Hematopoietic multipotent progenitor cell treated with erythropoietin and hydrocortisone succinate and interleukin-3 and kit ligand, for 17 days (in vitro differentiated cells): ENCODE results near the gene HOXD3.

Experiments
- DNase-seq: peaks from one replicate; pipeline ENCODE4 v3.0.0-alpha.2; 2015; ENCODE audit warnings: low spot score

Gene HOXD3

GRCh38 chr2:176162911-176163671 is 6.0 kb downstream of the HOXD3 start:
- DNase-seq: no peak

DNA sequence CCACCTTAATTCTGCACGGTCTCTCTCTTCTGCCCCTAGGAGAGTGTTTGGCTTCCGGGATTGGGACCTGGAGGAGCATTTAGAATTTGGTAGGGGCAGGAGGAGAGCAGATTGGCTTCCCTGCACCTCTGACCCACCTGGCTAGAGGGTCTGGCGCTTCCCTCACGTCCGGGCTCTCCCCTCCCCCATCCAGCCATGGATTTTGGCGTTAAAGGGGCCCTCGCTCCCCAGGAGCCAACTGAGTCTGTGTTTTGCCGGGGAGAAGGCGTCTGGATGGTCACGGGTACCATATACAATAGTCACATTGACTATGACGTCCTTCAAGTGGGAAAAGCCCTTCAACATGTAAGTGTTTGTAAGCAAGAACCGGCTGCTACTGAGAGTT is 6.6 kb downstream of the HOXD3 start:
- no peak for DNase-seq

- DNase-seq: no peak
Observed at GRCh38 chr2:176164201-176164600, 7.1 kb downstream of the HOXD3 start.

DNA sequence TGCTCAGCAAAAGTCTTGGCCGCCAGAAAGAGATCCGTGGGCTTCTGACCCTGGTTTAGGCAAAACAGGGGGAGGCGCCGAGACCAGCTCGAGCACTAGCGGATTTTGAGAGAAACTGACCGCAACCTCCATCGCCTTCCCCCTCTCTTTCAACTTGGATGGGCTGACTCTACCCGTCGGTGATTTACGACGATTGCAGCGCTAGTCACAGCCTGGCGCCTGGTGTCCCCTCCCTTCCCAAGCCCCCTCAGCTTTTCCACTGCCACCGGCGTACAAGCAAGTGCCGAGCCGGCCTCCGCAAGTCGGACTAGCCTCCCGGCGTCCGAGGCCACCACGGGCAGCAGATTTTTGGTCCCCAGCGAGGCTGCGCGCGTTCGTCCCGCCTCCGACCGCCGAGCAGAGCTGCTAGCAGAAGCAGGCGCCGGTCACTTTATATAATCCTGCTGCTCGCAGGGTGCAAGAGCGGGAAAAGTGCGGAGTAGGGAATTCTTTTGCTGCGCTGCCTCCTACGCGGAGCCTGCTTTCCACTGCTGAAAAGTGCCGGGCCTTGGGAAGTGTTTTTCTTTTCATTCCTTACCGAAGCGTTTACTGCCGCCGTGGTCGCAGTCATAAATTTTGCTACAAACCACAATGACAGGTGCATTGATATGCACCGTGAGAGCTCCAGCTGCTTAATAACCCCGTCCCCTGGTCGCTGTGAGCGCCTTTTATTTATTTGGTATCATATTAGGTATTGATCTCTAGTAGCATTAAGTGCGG is 7.7 kb downstream of the HOXD3 start:
- DNase-seq: no peak

DNA sequence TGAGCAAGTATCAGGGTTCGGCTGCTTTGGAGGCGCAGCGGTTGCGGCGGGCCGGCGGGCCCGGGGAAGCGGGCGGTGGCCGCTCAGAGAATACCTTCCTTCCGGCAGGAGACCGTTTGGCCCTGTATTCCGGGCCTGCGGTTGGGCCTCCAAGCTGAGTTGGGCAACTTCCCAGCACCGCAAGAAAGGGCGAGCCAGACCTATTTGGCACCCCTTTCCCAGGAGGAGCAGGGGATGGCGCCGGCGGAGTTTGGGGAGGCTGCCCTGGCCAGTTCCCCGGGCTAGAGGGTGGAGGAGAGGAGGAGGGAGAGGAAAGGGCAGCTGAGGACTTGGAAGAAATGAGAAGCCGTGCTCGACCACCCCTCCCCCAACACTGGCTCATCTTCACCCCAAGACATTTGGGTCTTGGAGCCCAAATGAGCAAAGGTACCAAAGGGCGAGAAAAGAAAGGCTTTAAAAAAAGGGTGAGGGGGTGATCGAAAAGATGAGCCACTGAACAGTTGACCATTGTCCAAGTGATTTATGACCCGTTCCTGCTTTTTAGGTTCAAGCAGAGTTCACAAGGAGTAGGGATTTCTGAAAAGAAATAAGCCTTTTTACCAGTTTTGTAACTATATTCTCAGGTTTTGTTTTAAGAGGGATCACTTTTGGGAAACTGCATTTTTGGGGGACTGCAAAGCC is 8.4 kb downstream of the HOXD3 start:
- DNase-seq: no peak

- no peak for DNase-seq
Observed at GRCh38 chr2:176166272-176166671, 9.2 kb downstream of the HOXD3 start.

DNA sequence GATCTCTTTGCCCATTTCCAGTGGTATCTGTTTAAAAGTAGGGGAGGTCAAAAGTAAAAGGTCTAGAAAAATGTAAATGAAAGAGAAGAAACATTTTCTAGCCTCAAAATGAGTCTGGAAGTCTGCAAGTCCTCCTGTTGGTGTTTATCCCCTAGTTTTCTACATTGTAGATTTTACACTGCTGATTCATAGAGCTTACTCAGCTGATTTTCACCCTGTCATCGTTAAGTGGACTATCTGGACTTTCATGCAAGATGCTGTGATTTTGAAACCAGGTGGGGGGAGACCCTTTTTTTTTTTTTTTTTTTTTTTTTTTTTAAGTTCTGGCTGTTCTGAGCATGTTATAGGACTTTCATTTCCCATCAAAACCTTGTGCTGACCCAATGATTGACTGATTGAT is 10.3 kb downstream of the HOXD3 start:
- DNase-seq: no peak

DNA sequence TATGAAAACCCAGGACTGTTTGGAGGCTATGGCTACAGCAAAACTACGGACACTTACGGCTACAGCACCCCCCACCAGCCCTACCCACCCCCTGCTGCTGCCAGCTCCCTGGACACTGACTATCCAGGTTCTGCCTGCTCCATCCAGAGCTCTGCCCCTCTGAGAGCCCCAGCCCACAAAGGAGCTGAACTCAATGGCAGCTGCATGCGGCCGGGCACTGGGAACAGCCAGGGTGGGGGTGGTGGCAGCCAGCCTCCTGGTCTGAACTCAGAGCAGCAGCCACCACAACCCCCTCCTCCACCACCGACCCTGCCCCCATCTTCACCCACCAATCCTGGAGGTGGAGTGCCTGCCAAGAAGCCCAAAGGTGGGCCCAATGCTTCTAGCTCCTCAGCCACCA is 12.1 kb downstream of the HOXD3 start:
- no peak for DNase-seq

GRCh38 chr2:176169711-176170110 is 12.6 kb downstream of the HOXD3 start:
- no peak for DNase-seq

DNA sequence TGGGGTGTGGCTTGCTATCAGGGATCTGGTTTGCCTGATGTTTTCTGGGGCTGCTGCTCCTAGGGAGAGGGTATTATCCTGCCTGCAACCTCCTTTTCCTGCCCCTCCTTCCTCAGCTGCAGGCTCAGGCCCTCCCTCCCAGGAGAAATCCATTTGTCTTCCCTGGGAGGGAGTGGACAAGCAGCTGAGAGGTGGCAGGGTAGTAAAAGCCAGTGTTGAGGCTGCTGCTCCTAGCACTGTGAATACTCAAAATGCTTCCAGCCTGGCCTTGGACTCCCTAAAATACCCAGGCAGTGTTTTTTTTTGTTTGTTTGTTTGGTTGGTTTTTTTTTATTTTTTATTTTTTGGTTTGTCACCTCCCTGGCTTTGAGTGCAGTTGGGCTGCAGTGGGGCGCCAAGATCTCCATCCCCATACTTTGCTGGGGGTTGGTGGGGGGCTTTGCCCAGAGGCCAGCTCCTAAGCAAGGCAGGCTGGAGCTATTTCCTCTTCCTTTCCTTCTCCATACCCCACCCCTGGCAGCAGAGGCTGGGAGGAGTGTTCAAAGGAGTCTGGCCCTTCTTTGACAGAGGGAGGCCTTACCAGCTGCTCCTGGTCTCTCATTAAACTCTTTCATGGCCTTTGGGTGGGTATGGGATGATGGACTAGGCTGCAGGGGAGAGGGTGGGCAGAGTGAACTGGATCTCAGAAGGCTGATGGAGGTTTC is 13.6 kb downstream of the HOXD3 start:
- DNase-seq: no peak

- no peak for DNase-seq
Observed at GRCh38 chr2:176171351-176172006, 14.4 kb downstream of the HOXD3 start.

DNA sequence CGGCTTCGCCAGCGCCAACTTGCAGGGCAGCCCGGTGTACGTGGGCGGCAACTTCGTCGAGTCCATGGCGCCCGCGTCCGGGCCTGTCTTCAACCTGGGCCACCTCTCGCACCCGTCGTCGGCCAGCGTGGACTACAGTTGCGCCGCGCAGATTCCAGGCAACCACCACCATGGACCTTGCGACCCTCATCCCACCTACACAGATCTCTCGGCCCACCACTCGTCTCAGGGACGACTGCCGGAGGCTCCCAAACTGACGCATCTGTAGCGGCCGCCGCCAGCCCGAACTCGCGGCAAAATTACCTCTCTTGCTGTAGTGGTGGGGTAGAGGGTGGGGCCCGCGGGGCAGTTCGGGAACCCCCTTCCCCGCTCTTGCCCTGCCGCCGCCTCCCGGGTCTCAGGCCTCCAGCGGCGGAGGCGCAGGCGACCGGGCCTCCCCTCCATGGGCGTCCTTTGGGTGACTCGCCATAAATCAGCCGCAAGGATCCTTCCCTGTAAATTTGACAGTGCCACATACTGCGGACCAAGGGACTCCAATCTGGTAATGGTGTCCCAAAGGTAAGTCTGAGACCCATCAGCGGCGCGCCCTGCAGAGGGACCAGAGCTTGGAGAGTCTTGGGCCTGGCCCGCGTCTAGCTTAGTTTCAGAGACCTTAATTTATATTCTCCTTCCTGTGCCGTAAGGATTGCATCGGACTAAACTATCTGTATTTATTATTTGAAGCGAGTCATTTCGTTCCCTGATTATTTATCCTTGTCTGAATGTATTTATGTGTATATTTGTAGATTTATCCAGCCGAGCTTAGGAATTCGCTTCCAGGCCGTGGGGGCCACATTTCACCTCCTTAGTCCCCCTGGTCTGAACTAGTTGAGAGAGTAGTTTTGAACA is 15.1 kb downstream of the HOXD3 start:
- DNase-seq: no peak

DNA sequence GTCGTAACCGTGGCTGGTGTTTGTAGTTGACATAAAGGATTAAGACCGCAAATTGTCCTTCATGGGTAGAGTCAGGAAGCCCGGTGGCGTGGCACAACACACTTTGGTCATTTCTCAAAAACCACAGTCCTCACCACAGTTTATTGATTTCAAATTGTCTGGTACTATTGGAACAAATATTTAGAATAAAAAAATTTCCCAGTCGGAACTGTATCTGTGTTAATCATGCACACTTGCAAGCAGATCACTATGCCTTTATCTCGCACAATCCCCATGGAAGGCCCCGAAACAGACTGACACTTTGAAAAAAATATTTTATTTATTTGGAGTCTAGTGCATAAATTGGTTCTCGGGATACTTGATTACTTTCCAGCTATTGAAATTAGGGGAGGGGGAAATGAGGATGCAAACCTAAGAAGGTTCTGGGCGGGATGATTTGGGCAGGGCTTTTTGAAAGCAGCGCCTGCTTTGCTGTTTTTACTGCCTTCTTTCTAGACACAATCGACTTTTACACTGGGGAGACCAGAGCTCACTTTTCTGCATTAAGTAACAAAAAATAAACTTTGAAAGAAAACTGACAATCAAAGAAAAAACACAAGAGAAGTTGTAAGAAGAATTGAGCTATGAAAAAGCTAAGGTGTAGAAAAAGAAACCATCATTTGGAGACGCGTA is 15.9 kb downstream of the HOXD3 start:
- no peak for DNase-seq

- DNase-seq: no peak
Observed at GRCh38 chr2:176173567-176174381, 16.7 kb downstream of the HOXD3 start.

DNA sequence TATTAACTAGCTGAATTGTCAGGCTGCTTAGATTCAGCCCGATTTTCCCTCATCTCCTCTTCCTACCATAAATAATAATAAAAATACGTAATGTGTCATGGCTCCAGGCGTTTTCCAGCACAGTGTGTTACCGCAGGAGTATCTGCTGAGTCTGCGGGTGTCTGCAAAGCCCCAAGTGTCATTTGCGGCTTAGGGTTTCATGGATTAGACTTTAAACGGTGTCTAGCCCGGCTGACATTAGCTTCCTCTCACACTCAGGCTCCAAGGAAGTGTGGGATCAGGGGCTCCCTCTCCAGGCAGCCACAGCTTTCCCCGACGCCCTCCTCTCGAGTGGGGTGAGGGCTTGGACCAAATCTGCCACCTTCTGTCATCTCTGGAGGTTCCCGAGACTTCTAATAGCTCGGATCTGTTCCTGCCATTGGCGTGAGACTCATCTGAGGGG is 17.3 kb downstream of the HOXD3 start:
- no peak for DNase-seq

DNA sequence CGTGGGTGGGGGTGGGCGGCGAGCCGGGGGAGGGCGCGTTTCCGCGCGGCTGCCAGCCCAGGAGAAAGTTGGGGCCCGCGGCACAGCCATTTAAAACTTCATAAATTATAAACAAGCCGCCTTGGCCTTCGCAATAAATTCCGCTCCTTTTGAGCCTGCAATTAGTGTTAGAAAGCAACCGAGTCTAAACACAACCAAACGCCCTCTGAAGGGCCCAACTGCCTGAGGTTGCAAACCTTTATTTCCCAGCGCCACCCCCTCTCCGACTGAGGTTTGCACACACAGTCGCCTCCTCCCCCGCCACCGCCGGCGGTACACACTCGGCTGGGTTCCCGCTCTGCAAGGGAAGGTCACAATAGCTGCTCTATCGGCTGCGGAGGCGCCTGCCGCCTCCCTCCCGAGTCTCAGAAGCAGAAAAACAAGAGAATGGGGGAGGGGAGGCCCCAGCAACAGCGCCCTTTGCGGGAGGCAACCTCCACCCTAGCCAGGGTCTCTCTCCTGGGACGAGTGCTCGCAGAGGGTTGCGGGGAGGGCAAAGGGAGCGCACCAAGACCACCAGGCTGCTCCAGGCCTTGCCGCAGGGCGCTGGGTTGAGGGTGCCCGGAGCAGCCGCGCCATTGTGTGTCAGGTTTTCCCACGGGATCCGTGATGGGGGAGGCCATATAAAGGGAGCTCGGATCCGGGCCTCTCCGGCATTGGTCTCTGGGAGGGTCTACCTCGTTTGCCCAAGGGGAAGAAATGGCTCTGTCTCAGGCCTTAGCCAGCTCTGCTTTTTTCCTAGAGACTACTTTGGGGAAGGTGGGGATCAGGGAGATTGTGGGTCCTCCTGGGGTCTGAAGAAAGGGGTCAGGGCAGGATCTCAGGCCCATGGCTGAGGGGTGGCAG is 18.0 kb downstream of the HOXD3 start:
- no peak for DNase-seq

GRCh38 chr2:176175709-176176607 is 18.9 kb downstream of the HOXD3 start:
- no peak for DNase-seq
